ENCODE measurements around the gene DLG2.
"Not testable (repeated sequence)": the region's sequence is repeated elsewhere in the genome, so short reads cannot be mapped to it uniquely, and the experiment has no call there.

The DLG2 gene

GRCh38 chr11:85028329-85029101 is 598.6 kb downstream of the DLG2 start:
- Mint-ChIP-seq H3K36me3 (ENCODE audit: low read depth) (no peaks in the 10 kb centered on the region), H3K9me3 (no peaks in the 10 kb centered on the region), H3K27ac (no peak overlapping the region), H3K27me3 (ENCODE audit: low read depth, poor library complexity) (no peaks in the 10 kb centered on the region), H3K4me1 (peaks cover 10% of the 10 kb centered on the region), H3K4me3 (no peak overlapping the region)
- TF ChIP-seq CTCF (IDR thresholded peaks at IDR 0.05) = no peak
- no peak for DNase-seq

- no peaks in the 10 kb centered on the region for H3K36me3 Mint-ChIP-seq (ENCODE audit: low read depth)
- H3K27me3 Mint-ChIP-seq (ENCODE audit: low read depth, poor library complexity) = no peaks in the 10 kb centered on the region
- DNase-seq = no peak
- H3K9me3 Mint-ChIP-seq = no peaks in the 10 kb centered on the region
- H3K27ac Mint-ChIP-seq = no peak overlapping the region
- TF ChIP-seq CTCF (IDR thresholded peaks at IDR 0.05) = no peak
- H3K4me3 Mint-ChIP-seq = no peak overlapping the region
- H3K4me1 Mint-ChIP-seq = peaks cover 10% of the 10 kb centered on the region
Measured at GRCh38 chr11:85027346-85027745, 599.8 kb downstream of the DLG2 start.

- no peak for DNase-seq
- TF ChIP-seq CTCF (IDR thresholded peaks at IDR 0.05) = no peak
- no peaks in the 10 kb centered on the region for H3K9me3 Mint-ChIP-seq
- no peaks in the 10 kb centered on the region for H3K4me1 Mint-ChIP-seq
- no peak overlapping the region for H3K27ac Mint-ChIP-seq
- no peaks in the 10 kb centered on the region for H3K27me3 Mint-ChIP-seq (ENCODE audit: low read depth, poor library complexity)
- H3K4me3 Mint-ChIP-seq = no peak overlapping the region
- no peaks in the 10 kb centered on the region for H3K36me3 Mint-ChIP-seq (ENCODE audit: low read depth)
Measured at GRCh38 chr11:85021058-85021457, 606.1 kb downstream of the DLG2 start.

GRCh38 chr11:84993386-84993785 is 633.8 kb downstream of the DLG2 start:
- H3K4me3 Mint-ChIP-seq = no peak overlapping the region
- no peak for DNase-seq
- TF ChIP-seq CTCF (IDR thresholded peaks at IDR 0.05) = peak; percentile 35

GRCh38 chr11:84990141-84990540 is 637.0 kb downstream of the DLG2 start:
- H3K4me1 Mint-ChIP-seq = no peaks in the 10 kb centered on the region
- H3K9me3 Mint-ChIP-seq = peaks cover 14% of the 10 kb centered on the region
- no peak overlapping the region for H3K27ac Mint-ChIP-seq
- H3K27me3 Mint-ChIP-seq (ENCODE audit: low read depth, poor library complexity) = no peaks in the 10 kb centered on the region
- H3K36me3 Mint-ChIP-seq (ENCODE audit: low read depth) = no peaks in the 10 kb centered on the region
- no peak overlapping the region for H3K4me3 Mint-ChIP-seq
- no peak for TF ChIP-seq CTCF (IDR thresholded peaks at IDR 0.05)
- no peak for DNase-seq

More at GRCh38 chr11:84993386-84993785, 633.8 kb downstream of the DLG2 start:
- Mint-ChIP-seq H3K27me3 (ENCODE audit: low read depth, poor library complexity) (no peaks in the 10 kb centered on the region), H3K36me3 (ENCODE audit: low read depth) (no peaks in the 10 kb centered on the region), H3K4me1 (no peaks in the 10 kb centered on the region), H3K27ac (no peak overlapping the region), H3K9me3 (no peaks in the 10 kb centered on the region)

GRCh38 chr11:84987686-84988187 is 639.4 kb downstream of the DLG2 start:
- not testable (repeated sequence) for H3K27me3 Mint-ChIP-seq (ENCODE audit: low read depth, poor library complexity); DNase-seq; H3K4me3 Mint-ChIP-seq; H3K36me3 Mint-ChIP-seq (ENCODE audit: low read depth); H3K4me1 Mint-ChIP-seq; H3K27ac Mint-ChIP-seq
- H3K9me3 Mint-ChIP-seq = peaks cover 25% of the 10 kb centered on the region

Data from nephron progenitor cell (in vitro differentiated cells).